H1 (cell line): ENCODE data around the gene HYDIN. TPM values are rescaled to one million over a fixed set of nuclear protein-coding genes. Genes with fewer than 3 reads are reported as not detected.

Experiments used
- CTCF ChIA-PET: fragments of 300-600 bp; sonication (Branson Sonifier 250); formaldehyde crosslinking; loops from one replicate; lab custom pipeline; 2021; ENCODE audit not compliant: partially characterized antibody; lab: Charles Lee
- POLR2A ChIA-PET: fragments of 300-600 bp; sonication (Branson Sonifier 250); formaldehyde crosslinking; loops from one replicate; lab custom pipeline; 2021; ENCODE audit warnings: inconsistent platforms; ENCODE audit not compliant: partially characterized antibody; lab: Charles Lee
- DNase-seq, 2 experiments: peaks; one replicate each; pipeline versions ENCODE4 v3.0.0 to v3.0.0-alpha.2; 2010 to 2022; ENCODE audit warnings: low spot score in 2 of 2, low read depth in 1 of 2, mixed read lengths in 1 of 2
- FAIRE-seq: peaks from 2 replicates; lab custom pipeline; 2011; peaks lifted over from hg19 to GRCh38; lab: Jason Lieb, UNC
- H2AFZ ChIP-seq: 2 replicates; pipeline ENCODE4 v1.8.1; 2012; ENCODE audit warnings: low read length, inconsistent platforms
- H2AK5ac ChIP-seq: 2 replicates; pipeline ENCODE4 v1.6.1; 2013; ENCODE audit warnings: low read depth, low read length
- H2BK120ac ChIP-seq: replicated peaks from 2 replicates; pipeline ENCODE3; 2013; ENCODE audit warnings: low read depth, low read length, inconsistent platforms
- H2BK12ac ChIP-seq: 2 replicates; pipeline ENCODE4 v1.6.1; 2013; ENCODE audit warnings: low read depth, low read length
- H2BK15ac ChIP-seq: 2 replicates; pipeline ENCODE4 v1.6.1; 2013; ENCODE audit warnings: low read length
- H2BK20ac ChIP-seq: 2 replicates; pipeline ENCODE4 v1.6.1; 2013; ENCODE audit warnings: low read length
- H2BK5ac ChIP-seq: 2 replicates; pipeline ENCODE4 v1.6.1; 2013; ENCODE audit warnings: low read depth, low read length
- H3K14ac ChIP-seq: 2 replicates; pipeline ENCODE4 v1.6.1; 2013; ENCODE audit warnings: inconsistent platforms; ENCODE audit not compliant: insufficient read length
- H3K18ac ChIP-seq: 2 replicates; pipeline ENCODE4 v1.6.1; 2013; ENCODE audit warnings: low read length; ENCODE audit errors: extremely low read depth
- H3K23ac ChIP-seq: 2 replicates; pipeline ENCODE4 v1.6.1; 2013; ENCODE audit warnings: inconsistent platforms; ENCODE audit not compliant: insufficient read length
- H3K23me2 ChIP-seq: 2 replicates; pipeline ENCODE4 v1.6.1; 2013; ENCODE audit warnings: low read depth, low read length
- H3K27ac ChIP-seq: 2 replicates; pipeline ENCODE4 v1.6.1; 2011; ENCODE audit warnings: low read depth, low read length, inconsistent platforms
- H3K27me3 ChIP-seq, 4 experiments: replicated peaks in 1 of 4; 1 replicate in 1 of 4; 2 replicates in 3 of 4; pipeline versions ENCODE4 v1.6.1 to v1.8.1; 2011 to 2013; ENCODE audit warnings: low read length in 3 of 4, mild to moderate bottlenecking in 3 of 4, inconsistent platforms in 2 of 4, mixed read lengths in 2 of 4, moderate library complexity in 1 of 4; ENCODE audit not compliant: control insufficient read depth in 3 of 4, insufficient read depth in 3 of 4; ENCODE audit errors: extremely low read depth in 1 of 4
- H3K36me3 ChIP-seq, 4 experiments: 2 replicates each; pipeline versions ENCODE4 v1.6.1 to v1.8.1; 2011 to 2013; ENCODE audit warnings: mild to moderate bottlenecking in 4 of 4, low read length in 3 of 4, moderate library complexity in 2 of 4, control low read depth in 1 of 4, inconsistent platforms in 1 of 4; ENCODE audit not compliant: insufficient read depth in 4 of 4, control insufficient read depth in 2 of 4
- H3K4ac ChIP-seq: replicated peaks from 2 replicates; pipeline ENCODE3; 2013; ENCODE audit warnings: low read length, low read depth, mixed read lengths, inconsistent platforms; ENCODE audit not compliant: insufficient read length
- H3K4me1 ChIP-seq, 4 experiments: replicated peaks in 1 of 4; 1 replicate in 1 of 4; 2 replicates in 3 of 4; pipeline versions ENCODE4 v1.6.1 to v1.8.1; 2011 to 2013; ENCODE audit warnings: low read length in 3 of 4, inconsistent platforms in 2 of 4, mixed read lengths in 1 of 4; ENCODE audit not compliant: insufficient read depth in 4 of 4, control insufficient read depth in 3 of 4
- H3K4me2 ChIP-seq, 2 experiments: 2 replicates each; pipeline versions ENCODE4 v1.6.1 to v1.8.1; 2011 to 2013; ENCODE audit warnings: low read depth in 2 of 2, low read length in 2 of 2, control low read depth in 1 of 2, inconsistent platforms in 1 of 2, mild to moderate bottlenecking in 1 of 2; ENCODE audit not compliant: insufficient read depth in 1 of 2
- H3K4me3 ChIP-seq, 4 experiments: fragments of 200-600, 300-600 bp in 1 of 4; sonication (generic), shearing (Covaris generic), sonication (Bioruptor Twin) in 1 of 4; 2 replicates each; pipeline versions ENCODE4 v1.5.1 to v1.8.1; 2011 to 2016; ENCODE audit warnings: low read length in 4 of 4, low read depth in 3 of 4, control low read depth in 2 of 4, inconsistent platforms in 2 of 4, mild to moderate bottlenecking in 2 of 4, mixed read lengths in 1 of 4, moderate library complexity in 1 of 4; ENCODE audit not compliant: insufficient read depth in 2 of 4; ENCODE audit errors: extremely low read depth in 1 of 4
- H3K56ac ChIP-seq: replicated peaks from 2 replicates; pipeline ENCODE3; 2013; ENCODE audit warnings: low read depth, mild to moderate bottlenecking, mixed read lengths, low read length, inconsistent platforms; ENCODE audit not compliant: insufficient read length
- H3K79me1 ChIP-seq: 2 replicates; pipeline ENCODE4 v1.6.1; 2013; ENCODE audit warnings: low read depth, low read length, control low read depth
- H3K79me2 ChIP-seq, 2 experiments: 2 replicates each; pipeline versions ENCODE4 v1.6.1 to v1.8.1; 2012 to 2013; ENCODE audit warnings: low read length in 2 of 2, mild to moderate bottlenecking in 2 of 2, inconsistent platforms in 1 of 2; ENCODE audit not compliant: insufficient read depth in 2 of 2, control insufficient read depth in 1 of 2
- H3K9ac ChIP-seq, 4 experiments: replicated peaks in 1 of 4; 1 replicate in 1 of 4; 2 replicates in 3 of 4; pipeline versions ENCODE4 v1.6.1 to v1.8.1; 2011 to 2013; ENCODE audit warnings: low read depth in 3 of 4, low read length in 3 of 4, control low read depth in 2 of 4, mild to moderate bottlenecking in 2 of 4, moderate library complexity in 2 of 4, inconsistent platforms in 1 of 4; ENCODE audit errors: extremely low read depth in 1 of 4
- H3K9me3 ChIP-seq, 2 experiments: 2 replicates each; pipeline versions ENCODE4 v1.6.1 to v1.8.1; 2012 to 2013; ENCODE audit warnings: mild to moderate bottlenecking in 2 of 2, moderate library complexity in 2 of 2, control low read depth in 1 of 2, inconsistent platforms in 1 of 2, low read depth in 1 of 2, low read length in 1 of 2, mixed read lengths in 1 of 2; ENCODE audit not compliant: insufficient read depth in 2 of 2
- H4K20me1 ChIP-seq, 2 experiments: replicated peaks in 1 of 2; 2 replicates each; pipeline versions ENCODE3 to v1.8.1; 2011 to 2013; ENCODE audit warnings: inconsistent platforms in 2 of 2, low read length in 2 of 2, mild to moderate bottlenecking in 1 of 2; ENCODE audit not compliant: insufficient read depth in 2 of 2, control insufficient read depth in 1 of 2
- H4K5ac ChIP-seq: 2 replicates; pipeline ENCODE4 v1.6.1; 2013; ENCODE audit warnings: low read length, low read depth, mixed read lengths, inconsistent platforms; ENCODE audit not compliant: insufficient read length
- H4K8ac ChIP-seq: 2 replicates; pipeline ENCODE4 v1.8.0; 2013; ENCODE audit warnings: mild to moderate bottlenecking, moderate library complexity, low read length, inconsistent platforms; ENCODE audit not compliant: insufficient read depth; ENCODE audit errors: extremely low read depth
- H4K91ac ChIP-seq: replicated peaks from 2 replicates; pipeline ENCODE3; 2013; ENCODE audit warnings: low read length, mixed read lengths, inconsistent platforms; ENCODE audit not compliant: insufficient read length
- RBBP5 ChIP-seq: IDR thresholded peaks from 2 replicates; pipeline ENCODE4 v1.7.1; 2012; ENCODE audit warnings: low read depth, mild to moderate bottlenecking, inconsistent platforms, low read length, moderate library complexity, borderline replicate concordance
- WGBS, 2 experiments: shearing (Covaris generic) in 1 of 2; methylation state at CpG; one replicate each; pipeline versions ENCODE4 v1.1.6 to v1.1.7; 2013 to 2015; ENCODE audit warnings: low lambda C conversion rate in 2 of 2, mixed read lengths in 2 of 2, inconsistent platforms in 1 of 2, low coverage in 1 of 2, missing lambda C conversion rate in 1 of 2; ENCODE audit not compliant: insufficient replicate concordance in 2 of 2, insufficient coverage in 1 of 2, insufficient read length in 1 of 2; ENCODE audit errors: extremely low coverage in 1 of 2, missing lambda C conversion rate in 1 of 2; 5-methylcytosine and 5-hydroxymethylcytosine counted together
- polyA plus RNA-seq, 7 experiments: library from polyadenylated mRNA; depleted of rRNA in 3 of 7; stranded (reverse) in 5 of 7; unstranded in 2 of 7; fragments of >200 nt in 5 of 7; fragments of 200-250 nt in 2 of 7; gene quantifications; 1 replicate in 5 of 7; 2 replicates in 1 of 7; 4 replicates in 1 of 7; pipeline versions ENCODE4 v1.2.1 to v1.2.3, GENCODE V29; 2011 to 2013; ENCODE audit warnings: missing spikeins in 2 of 7, mixed read lengths in 2 of 7
- total RNA-seq: library from RNA; stranded (reverse); fragmentation: NEBNext Ultra II Directional; extraction: Animal tissue kit (Norgen Biotek cat#: 25700); gene quantifications from 2 replicates; pipeline ENCODE4 v1.2.1, GENCODE V29; 2021

HYDIN gene
- total and polyA plus RNA-seq, 2 of the 8 experiments (the other 6 are each of a cell fraction or from before 2014, with no cell fraction given), result 1.1 to 1.8 TPM

- no peak overlapping the region for H2BK20ac ChIP-seq
- whole genome bisulfite sequencing, 2 experiments, result 91% methylated on average over 1 of the region's 1 CpG; no CpG with 5 or more reads in 1 of the 2 experiments
- H3K56ac ChIP-seq, result no peak overlapping the region
- no peak overlapping the region for H2BK120ac ChIP-seq
- H2AK5ac ChIP-seq, result no peak overlapping the region
- H3K36me3 ChIP-seq, result no peaks in the 10 kb centered on the region
- H4K91ac ChIP-seq, result no peak overlapping the region
- H3K18ac ChIP-seq, result no peak overlapping the region
- no peak overlapping the region for H3K4me2 ChIP-seq
- no peaks in the 10 kb centered on the region for H3K9me3 ChIP-seq
- no peak overlapping the region for H3K23ac ChIP-seq
- no peak overlapping the region for H3K4me3 ChIP-seq
- H3K23me2 ChIP-seq, result no peaks in the 10 kb centered on the region
- H3K79me2 ChIP-seq, result no peaks in the 10 kb centered on the region
- H2BK12ac ChIP-seq, result no peak overlapping the region
- H2AFZ ChIP-seq, result no peak overlapping the region
- H3K27ac ChIP-seq, result no peak overlapping the region
- H3K14ac ChIP-seq, result no peak overlapping the region
- H3K79me1 ChIP-seq, result no peaks in the 10 kb centered on the region
- H4K8ac ChIP-seq, result no peak overlapping the region
- FAIRE-seq (peak; percentile 13), DNase-seq (no peak)
- H3K27me3 ChIP-seq, result no peaks in the 10 kb centered on the region
- no peak overlapping the region for H3K9ac ChIP-seq
- CTCF ChIA-PET, result no interaction called here
- no peak overlapping the region for H2BK15ac ChIP-seq
- H4K5ac ChIP-seq, result no peak overlapping the region
- no peaks in the 10 kb centered on the region; a peak in 2 of 7 replicates for H3K4me1 ChIP-seq
- POLR2A ChIA-PET, result no interaction called here
- TF ChIP-seq RBBP5, result no peak
- no peaks in the 10 kb centered on the region for H4K20me1 ChIP-seq
- no peak overlapping the region for H3K4ac ChIP-seq
- no peak overlapping the region for H2BK5ac ChIP-seq
Measured at GRCh38 chr16:71244521-71244920, 14.0 kb upstream of the HYDIN start.
